Activated CD8-positive, alpha-beta T cell treated with anti-CD3 and anti-CD28 coated beads for 36 hours (primary cell): ENCODE measurements around the gene MORN5. TPM values are rescaled to one million over a fixed set of nuclear protein-coding genes. Genes with fewer than 3 reads are reported as not detected.

Source experiments
- ATAC-seq: fragments of 200-7000 bp; cut with Tn5 transposase; one replicate; pipeline ENCODE4 v1.10.0; 2021; ENCODE audit warnings: mild to moderate bottlenecking, moderate library complexity
- CTCF ChIA-PET: fragments of 350-600 bp; sonication (Branson Sonifier 250); formaldehyde crosslinking; loops from one replicate; lab custom pipeline; 2021; ENCODE audit warnings: antibody characterized with exemption; lab: Charles Lee
- POLR2A ChIA-PET: fragments of 350-600 bp; sonication (Branson Sonifier 250); formaldehyde crosslinking; loops from one replicate; lab custom pipeline; 2021; ENCODE audit warnings: antibody characterized with exemption; lab: Charles Lee
- DNase-seq: peaks from one replicate; pipeline ENCODE4 v3.0.0-alpha.2; 2020
- H3K27ac Mint-ChIP-seq: one replicate; pipeline ENCODE4 v1.8.0; 2021; ENCODE audit warnings: mild to moderate bottlenecking, mixed read lengths
- H3K27me3 Mint-ChIP-seq: one replicate; pipeline ENCODE4 v1.8.0; 2021; ENCODE audit warnings: mixed read lengths
- H3K36me3 Mint-ChIP-seq: one replicate; pipeline ENCODE4 v1.8.0; 2021; ENCODE audit warnings: low read depth, mixed read lengths
- H3K4me1 Mint-ChIP-seq: one replicate; pipeline ENCODE4 v1.8.0; 2021; ENCODE audit warnings: low read depth, mixed read lengths
- H3K4me3 Mint-ChIP-seq: one replicate; pipeline ENCODE4 v1.8.0; 2021; ENCODE audit warnings: mild to moderate bottlenecking, moderate library complexity, mixed read lengths
- H3K9me3 Mint-ChIP-seq: one replicate; pipeline ENCODE4 v1.8.0; 2021; ENCODE audit warnings: mixed read lengths
- CTCF ChIP-seq: fragments of 200-600 bp; IDR thresholded peaks from one replicate; pipeline ENCODE4 v1.8.0; 2022; ENCODE audit warnings: antibody characterized with exemption, mild to moderate bottlenecking
- intact Hi-C: fragments of 100-400 bp; cut with micrococcal nuclease; formaldehyde crosslinking; loops from one replicate; pipeline ENCODE4 v1.10.0; 2022
- total RNA-seq, 2 experiments: library from RNA; stranded (reverse); gene quantifications; one replicate each; pipeline ENCODE4 v1.2.3, GENCODE V29; 2021

MORN5 gene
- total RNA-seq, 2 experiments from 2014 or later = not detected

- POLR2A ChIA-PET = no interaction called here
- DNase-seq (no peak), ATAC-seq (no peak)
- intact Hi-C loops = no loop called here
- Mint-ChIP-seq H3K9me3 (no peaks in the 10 kb centered on the region), H3K4me1 (peaks cover 22% of the 10 kb centered on the region), H3K27ac (no peak overlapping the region), H3K4me3 (no peak overlapping the region), H3K27me3 (peaks cover 70% of the 10 kb centered on the region), H3K36me3 (no peaks in the 10 kb centered on the region)
- no peak for TF ChIP-seq CTCF
- CTCF ChIA-PET = interaction anchor here (0.6 to 1.0 kb wide), 2 partner anchors 129 to 663 kb away, joined by 3 read pairs; no protein-coding TSS in a partner anchor
Observed at GRCh38 chr9:122221183-122221811, 61.6 kb downstream of the MORN5 start.

GRCh38 chr9:122222791-122223190 is 63.1 kb downstream of the MORN5 start:
- no peak for DNase-seq
- H3K4me1 Mint-ChIP-seq = peaks cover 24% of the 10 kb centered on the region
- ChIA-PET CTCF (interaction anchor here (0.6 to 1.3 kb wide), 3 partner anchors 10 to 99 kb away, joined by 3 read pairs; no protein-coding TSS in a partner anchor), POLR2A (interaction anchor here (1.3 kb wide), 1 partner anchor 15 kb away, joined by 3 read pairs; no protein-coding TSS in a partner anchor)
- H3K4me3 Mint-ChIP-seq = no peak overlapping the region
- no peak for TF ChIP-seq CTCF
- H3K36me3 Mint-ChIP-seq = no peaks in the 10 kb centered on the region
- intact Hi-C loops = no loop called here
- ATAC-seq = no peak
- no peaks in the 10 kb centered on the region for H3K9me3 Mint-ChIP-seq
- no peak overlapping the region for H3K27ac Mint-ChIP-seq
- peaks cover 73% of the 10 kb centered on the region for H3K27me3 Mint-ChIP-seq

- Mint-ChIP-seq H3K27me3 (peaks cover 70% of the 10 kb centered on the region), H3K4me1 (peaks cover 18% of the 10 kb centered on the region), H3K27ac (no peak overlapping the region), H3K36me3 (no peaks in the 10 kb centered on the region), H3K4me3 (no peak overlapping the region), H3K9me3 (no peaks in the 10 kb centered on the region)
- no peak for TF ChIP-seq CTCF
- ChIA-PET POLR2A (no interaction called here), CTCF (interaction anchor here (0.9 to 1.3 kb wide), 2 partner anchors 43 to 99 kb away, joined by 3 read pairs; no protein-coding TSS in a partner anchor)
- ATAC-seq = no peak
- DNase-seq = no peak
- intact Hi-C loops = no loop called here
Observed at GRCh38 chr9:122223435-122223834, 63.7 kb downstream of the MORN5 start.

GRCh38 chr9:122225312-122226141 is 65.8 kb downstream of the MORN5 start:
- H3K27ac Mint-ChIP-seq = no peak overlapping the region
- DNase-seq = no peak
- H3K9me3 Mint-ChIP-seq = no peaks in the 10 kb centered on the region
- H3K4me1 Mint-ChIP-seq = peaks cover 2% of the 10 kb centered on the region
- H3K4me3 Mint-ChIP-seq = no peak overlapping the region
- ATAC-seq = no peak
- peaks cover 49% of the 10 kb centered on the region for H3K27me3 Mint-ChIP-seq
- intact Hi-C loops = no loop called here
- POLR2A ChIA-PET = interaction anchor here (0.5 to 1.4 kb wide), 2 partner anchors 9 to 716 kb away, joined by 3 to 4 read pairs; no protein-coding TSS in a partner anchor
- TF ChIP-seq CTCF = no peak
- CTCF ChIA-PET = no interaction called here
- no peaks in the 10 kb centered on the region for H3K36me3 Mint-ChIP-seq
